Sigmoid colon (tissue), 4 donors: Measurements from ENCODE around the gene PCYOX1L.

Source experiments
- EP300 ChIP-seq, 4 donors: sonication (generic); formaldehyde crosslinking; IDR thresholded peaks; one replicate each; pipeline ENCODE4 v1.6.1; 2017; ENCODE audit warnings: antibody characterized with exemption in 4 of 4
- POLR2A ChIP-seq, 2 donors: fragments of 450-650 bp; IDR thresholded peaks; one replicate each; pipeline ENCODE4 v1.6.1; 2016; ENCODE audit warnings: antibody characterized with exemption in 2 of 2, mild to moderate bottlenecking in 2 of 2, moderate library complexity in 2 of 2
- TF ChIP-seq, protein P1 (sequence below), 4 experiments: fragments of 450-650 bp in 3 of 4; fragments of 200-600 bp in 1 of 4; IDR thresholded peaks; one replicate each; pipeline ENCODE4 v1.5.1; 2016 to 2019; ENCODE audit warnings: antibody characterized with exemption in 4 of 4, mild to moderate bottlenecking in 3 of 4, moderate library complexity in 2 of 4

DNA sequence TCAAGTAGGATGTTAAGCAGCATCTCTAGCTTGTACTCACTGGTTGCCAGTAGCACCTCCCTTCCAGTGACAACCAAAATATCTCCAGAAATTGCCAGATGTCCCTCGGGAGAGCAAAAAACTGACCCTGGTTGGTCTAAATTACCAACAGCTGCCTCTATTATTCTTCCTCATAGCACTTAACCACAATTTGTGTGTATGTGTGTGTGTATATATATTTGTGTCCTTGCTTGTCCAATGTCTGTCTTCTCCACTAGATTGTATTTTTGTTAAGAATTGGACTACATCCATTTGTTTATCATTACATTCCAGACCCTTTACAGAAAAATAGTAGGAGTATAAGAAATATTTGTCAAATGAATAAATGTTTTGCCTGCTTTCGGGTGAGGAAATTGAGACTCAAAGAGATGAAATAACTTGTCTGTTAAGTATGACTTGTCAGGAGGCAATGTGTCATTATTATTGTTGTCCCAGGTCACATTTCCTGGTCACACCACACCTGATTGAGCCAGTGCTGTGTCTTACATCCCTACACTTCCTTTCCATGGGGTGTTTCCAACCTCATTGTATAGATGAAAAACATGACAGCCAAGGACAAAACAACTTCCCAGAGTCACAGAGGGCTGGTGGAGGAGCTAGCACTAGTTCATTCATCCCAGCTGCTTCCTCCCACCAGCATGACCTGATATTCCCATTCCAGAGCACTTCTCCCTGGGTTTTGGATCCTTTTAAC lies 24.0 kb upstream of the PCYOX1L start:
- TF ChIP-seq, protein P1, sequence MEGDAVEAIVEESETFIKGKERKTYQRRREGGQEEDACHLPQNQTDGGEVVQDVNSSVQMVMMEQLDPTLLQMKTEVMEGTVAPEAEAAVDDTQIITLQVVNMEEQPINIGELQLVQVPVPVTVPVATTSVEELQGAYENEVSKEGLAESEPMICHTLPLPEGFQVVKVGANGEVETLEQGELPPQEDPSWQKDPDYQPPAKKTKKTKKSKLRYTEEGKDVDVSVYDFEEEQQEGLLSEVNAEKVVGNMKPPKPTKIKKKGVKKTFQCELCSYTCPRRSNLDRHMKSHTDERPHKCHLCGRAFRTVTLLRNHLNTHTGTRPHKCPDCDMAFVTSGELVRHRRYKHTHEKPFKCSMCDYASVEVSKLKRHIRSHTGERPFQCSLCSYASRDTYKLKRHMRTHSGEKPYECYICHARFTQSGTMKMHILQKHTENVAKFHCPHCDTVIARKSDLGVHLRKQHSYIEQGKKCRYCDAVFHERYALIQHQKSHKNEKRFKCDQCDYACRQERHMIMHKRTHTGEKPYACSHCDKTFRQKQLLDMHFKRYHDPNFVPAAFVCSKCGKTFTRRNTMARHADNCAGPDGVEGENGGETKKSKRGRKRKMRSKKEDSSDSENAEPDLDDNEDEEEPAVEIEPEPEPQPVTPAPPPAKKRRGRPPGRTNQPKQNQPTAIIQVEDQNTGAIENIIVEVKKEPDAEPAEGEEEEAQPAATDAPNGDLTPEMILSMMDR (IDR thresholded peaks at IDR 0.05), result no peak
- TF ChIP-seq EP300 (IDR thresholded peaks at IDR 0.05) (no peak), POLR2A (IDR thresholded peaks at IDR 0.05) (no peak)
